GM12873 (cell line): ENCODE measurements around the gene MAP3K9.

Source experiments
- CTCF ChIP-seq: IDR thresholded peaks from 2 replicates; pipeline ENCODE4 v1.5.1; 2012; ENCODE audit warnings: low read depth, mild to moderate bottlenecking, moderate library complexity, low read length, control low read depth; ENCODE audit not compliant: insufficient read depth; ENCODE audit errors: missing control alignments

The MAP3K9 gene

GRCh38 chr14:70755655-70756054, 53.7 kb downstream of the MAP3K9 start:
- no peak for TF ChIP-seq CTCF

GRCh38 chr14:70754991-70755390, 54.3 kb downstream of the MAP3K9 start:
- no peak for TF ChIP-seq CTCF

GRCh38 chr14:70753518-70753953, 55.8 kb downstream of the MAP3K9 start:
- TF ChIP-seq CTCF: no peak

- no peak for TF ChIP-seq CTCF
Measured at GRCh38 chr14:70748422-70748821, 60.9 kb downstream of the MAP3K9 start.

GRCh38 chr14:70744641-70745040, 64.7 kb downstream of the MAP3K9 start:
- TF ChIP-seq CTCF: no peak

- no peak for TF ChIP-seq CTCF
Measured at GRCh38 chr14:70742316-70742715, 67.0 kb downstream of the MAP3K9 start.

- no peak for TF ChIP-seq CTCF
Measured at GRCh38 chr14:70741482-70741881, 67.8 kb downstream of the MAP3K9 start.
